Bone marrow (tissue), 2 donors: ENCODE results near the gene RPL5.
"Not testable (repeated sequence)": the region's sequence is repeated elsewhere in the genome, so short reads cannot be mapped to it uniquely, and the experiment has no call there.

Source experiments
- DNase-seq, 2 donors: peaks; one replicate each; lab custom pipeline; 2025; lab: John Stamatoyannopoulos, UW

The RPL5 gene

GRCh38 chr1:92831762-92832536 is at the start of gene RPL5:
Gene RPL5, plus strand, starts transcription at chr1:92832040. Its CDS starts 75 bp downstream, at chr1:92832115.
- peak; percentile 95 to 98 for DNase-seq

GRCh38 chr1:92783550-92783949 is 48.3 kb upstream of the RPL5 start:
- DNase-seq: not testable (repeated sequence)

- DNase-seq: peak; percentile 6 to 33
These were observed 47.7 kb upstream of the RPL5 start for GRCh38 chr1:92784021-92784638.

GRCh38 chr1:92784639-92785500 is 47.0 kb upstream of the RPL5 start, which contains the start of gene EVI5:
Gene EVI5, minus strand, starts transcription at chr1:92785108. Its CDS starts 48,562 bp downstream, at chr1:92736546.
- peak; percentile 79 to 87 for DNase-seq

GRCh38 chr1:92786111-92786901 is 45.5 kb upstream of the RPL5 start:
- DNase-seq: no peak

- no peak for DNase-seq
These were observed 41.8 kb upstream of the RPL5 start for GRCh38 chr1:92790081-92790480.

GRCh38 chr1:92790867-92791266 is 41.0 kb upstream of the RPL5 start:
- DNase-seq: no peak

- DNase-seq: no peak
These were observed 40.3 kb upstream of the RPL5 start for GRCh38 chr1:92791487-92792066.

GRCh38 chr1:92792340-92792782 is 39.5 kb upstream of the RPL5 start:
- DNase-seq: no peak

GRCh38 chr1:92795166-92795565 is 36.7 kb upstream of the RPL5 start:
- no peak for DNase-seq

- no peak for DNase-seq
These were observed 34.5 kb upstream of the RPL5 start for GRCh38 chr1:92797297-92797696.

GRCh38 chr1:92797961-92798360 is 33.9 kb upstream of the RPL5 start:
- no peak for DNase-seq

- no peak for DNase-seq
These were observed 28.5 kb upstream of the RPL5 start for GRCh38 chr1:92803140-92803887.

- no peak for DNase-seq
These were observed 27.1 kb upstream of the RPL5 start for GRCh38 chr1:92804721-92805201.

GRCh38 chr1:92805216-92805615 is 26.6 kb upstream of the RPL5 start:
- DNase-seq: no peak

GRCh38 chr1:92808381-92808780 is 23.5 kb upstream of the RPL5 start:
- no peak for DNase-seq

- DNase-seq: no peak
These were observed 15.1 kb upstream of the RPL5 start for GRCh38 chr1:92816732-92817131.

- DNase-seq: no peak
These were observed 14.6 kb upstream of the RPL5 start for GRCh38 chr1:92817137-92817697.

GRCh38 chr1:92817986-92818764 is 13.7 kb upstream of the RPL5 start:
- peak in 1 of 2 donors; percentile 40 for DNase-seq
